HK-2 (cell line): Measurements from ENCODE around the gene PKM.

Experiments used
- DNase-seq: peaks from one replicate; pipeline ENCODE4 v3.0.0-alpha.2; 2018; ENCODE audit not compliant: unreplicated experiment

The PKM gene

GRCh38 chr15:72200395-72201237, 30.4 kb downstream of the PKM start:
- DNase-seq = no peak

- DNase-seq = peak; percentile 70
Observed at GRCh38 chr15:72199721-72200212, 31.2 kb downstream of the PKM start.

- DNase-seq = no peak
Observed at GRCh38 chr15:72199205-72199515, 31.8 kb downstream of the PKM start.

- no peak for DNase-seq
Observed at GRCh38 chr15:72198356-72199204, 32.4 kb downstream of the PKM start.

GRCh38 chr15:72197460-72198355, 33.3 kb downstream of the PKM start, which contains the start of gene GRAMD2A:
TSS of gene GRAMD2A (minus strand) at chr15:72197787.
- DNase-seq = peak; percentile 79

- no peak for DNase-seq
Observed at GRCh38 chr15:72197041-72197459, 33.9 kb downstream of the PKM start.

- DNase-seq = no peak
Observed at GRCh38 chr15:72196409-72197040, 34.5 kb downstream of the PKM start.

GRCh38 chr15:72195101-72195511, 35.9 kb downstream of the PKM start:
- no peak for DNase-seq

GRCh38 chr15:72193836-72194396, 37.1 kb downstream of the PKM start:
- DNase-seq = no peak

- DNase-seq = no peak
Observed at GRCh38 chr15:72192416-72192815, 38.6 kb downstream of the PKM start.

- DNase-seq = no peak
Observed at GRCh38 chr15:72189250-72189902, 41.6 kb downstream of the PKM start.

GRCh38 chr15:72184165-72184811, 46.7 kb downstream of the PKM start:
- DNase-seq = peak; percentile 69

- DNase-seq = no peak
Observed at GRCh38 chr15:72183781-72184164, 47.2 kb downstream of the PKM start.

GRCh38 chr15:72182673-72183072, 48.3 kb downstream of the PKM start:
- no peak for DNase-seq

GRCh38 chr15:72182244-72182643, 48.7 kb downstream of the PKM start:
- no peak for DNase-seq

GRCh38 chr15:72180761-72181324, 50.1 kb downstream of the PKM start:
- no peak for DNase-seq

GRCh38 chr15:72179950-72180581, 50.9 kb downstream of the PKM start:
- no peak for DNase-seq

GRCh38 chr15:72178976-72179585, 51.9 kb downstream of the PKM start:
- DNase-seq = no peak

- DNase-seq = no peak
Observed at GRCh38 chr15:72176743-72177142, 54.2 kb downstream of the PKM start.
